HG03196 (cell line): ENCODE measurements around the gene METTL18.
A peak's percentile ranks its signal among the peaks of the same experiment; 100 is the strongest.
"Not testable (repeated sequence)": the region's sequence is repeated elsewhere in the genome, so short reads cannot be mapped to it uniquely, and the experiment has no call there.

ENCODE experiments used
- ATAC-seq: cut with Tn5 transposase; IDR thresholded peaks from one replicate; pipeline ENCODE4 v1.9.1; 2021; ENCODE audit not compliant: unreplicated experiment

Gene METTL18

GRCh38 chr1:169794530-169795416 lies at the start of gene METTL18:
TSS of gene METTL18 (minus strand) at chr1:169794907. CDS start at chr1:169793695, 1,212 bp downstream.
- peak; percentile 93 for ATAC-seq

- no peak for ATAC-seq
These were observed 44.2 kb upstream of the METTL18 start for GRCh38 chr1:169838942-169839341.

GRCh38 chr1:169836198-169836597 lies 41.5 kb upstream of the METTL18 start:
- ATAC-seq, result no peak

GRCh38 chr1:169835647-169836046 lies 40.9 kb upstream of the METTL18 start:
- ATAC-seq, result no peak

- ATAC-seq, result no peak
These were observed 40.2 kb upstream of the METTL18 start for GRCh38 chr1:169834869-169835268.

- ATAC-seq, result no peak
These were observed 38.6 kb upstream of the METTL18 start for GRCh38 chr1:169833179-169833901.

GRCh38 chr1:169829671-169830070 lies 35.0 kb upstream of the METTL18 start:
- ATAC-seq, result no peak

- no peak for ATAC-seq
These were observed 29.4 kb upstream of the METTL18 start for GRCh38 chr1:169824153-169824552.

- ATAC-seq, result no peak
These were observed 26.8 kb upstream of the METTL18 start for GRCh38 chr1:169821500-169821899.

GRCh38 chr1:169816617-169817016 lies 21.9 kb upstream of the METTL18 start:
- ATAC-seq, result no peak

- no peak for ATAC-seq
These were observed 19.6 kb upstream of the METTL18 start for GRCh38 chr1:169814265-169814664.

- no peak for ATAC-seq
These were observed 17.4 kb upstream of the METTL18 start for GRCh38 chr1:169812131-169812530.

- ATAC-seq, result not testable (repeated sequence)
These were observed 16.8 kb upstream of the METTL18 start for GRCh38 chr1:169811418-169812035.

GRCh38 chr1:169809370-169810095 lies 14.8 kb upstream of the METTL18 start:
- ATAC-seq, result no peak

GRCh38 chr1:169804941-169805340 lies 10.2 kb upstream of the METTL18 start:
- ATAC-seq, result no peak

GRCh38 chr1:169802888-169803287 lies 8.2 kb upstream of the METTL18 start:
- ATAC-seq, result no peak

GRCh38 chr1:169797281-169797680 lies 2.6 kb upstream of the METTL18 start:
- no peak for ATAC-seq

- no peak for ATAC-seq
These were observed 1.6 kb upstream of the METTL18 start for GRCh38 chr1:169796274-169796810.

GRCh38 chr1:169795687-169796086 lies 980 bp upstream of the METTL18 start:
- ATAC-seq, result no peak

GRCh38 chr1:169793730-169794129 lies 977 bp downstream of the METTL18 start:
- no peak for ATAC-seq

GRCh38 chr1:169788402-169788801 lies 6.3 kb downstream of the METTL18 start:
- no peak for ATAC-seq
